Progenitor cell of endocrine pancreas (in vitro differentiated cells): ENCODE measurements around the gene RACK1. TPM values are rescaled to one million over a fixed set of nuclear protein-coding genes. Genes with fewer than 3 reads are reported as not detected.

Experiments used
- DNase-seq: peaks from one replicate; pipeline ENCODE4 v3.0.0; 2021; ENCODE audit warnings: low spot score; ENCODE audit not compliant: unreplicated experiment
- H3K27ac Mint-ChIP-seq: 2 replicates; pipeline ENCODE4 v1.8.0; 2021; ENCODE audit warnings: mild to moderate bottlenecking, moderate library complexity, mixed read lengths
- H3K27me3 Mint-ChIP-seq: 2 replicates; pipeline ENCODE4 v1.8.0; 2021; ENCODE audit warnings: mixed read lengths
- H3K36me3 Mint-ChIP-seq: 2 replicates; pipeline ENCODE4 v1.8.0; 2022; ENCODE audit warnings: mixed read lengths; ENCODE audit not compliant: insufficient read depth
- H3K4me1 Mint-ChIP-seq: 2 replicates; pipeline ENCODE4 v1.8.0; 2021; ENCODE audit warnings: low read depth, mixed read lengths
- H3K4me3 Mint-ChIP-seq: 2 replicates; pipeline ENCODE4 v1.8.0; 2021; ENCODE audit warnings: low read depth, mild to moderate bottlenecking, moderate library complexity, mixed read lengths
- H3K9me3 Mint-ChIP-seq: 2 replicates; pipeline ENCODE4 v1.8.0; 2021; ENCODE audit warnings: low read depth, mixed read lengths
- microRNA-seq: library from miRNA; unstranded; fragments of <30 nt; microRNA quantifications from one replicate; pipeline ENCODE4 v1.1.0, GENCODE V29; 2020; ENCODE audit warnings: borderline number of aligned reads; ENCODE audit not compliant: unreplicated experiment
- total RNA-seq: library from RNA; stranded (reverse); gene quantifications from 2 replicates; pipeline ENCODE4 v1.2.1, GENCODE V29; 2021
- TF ChIP-seq, protein P1 (sequence below): fragments of 200-600 bp; sonication (generic); IDR thresholded peaks from one replicate; pipeline ENCODE4 v1.5.0; 2021; ENCODE audit warnings: antibody characterized with exemption, mild to moderate bottlenecking; ENCODE audit not compliant: unreplicated experiment

The RACK1 gene
- total RNA-seq, 1 donor from 2014 or later, result 1,855 TPM

DNA sequence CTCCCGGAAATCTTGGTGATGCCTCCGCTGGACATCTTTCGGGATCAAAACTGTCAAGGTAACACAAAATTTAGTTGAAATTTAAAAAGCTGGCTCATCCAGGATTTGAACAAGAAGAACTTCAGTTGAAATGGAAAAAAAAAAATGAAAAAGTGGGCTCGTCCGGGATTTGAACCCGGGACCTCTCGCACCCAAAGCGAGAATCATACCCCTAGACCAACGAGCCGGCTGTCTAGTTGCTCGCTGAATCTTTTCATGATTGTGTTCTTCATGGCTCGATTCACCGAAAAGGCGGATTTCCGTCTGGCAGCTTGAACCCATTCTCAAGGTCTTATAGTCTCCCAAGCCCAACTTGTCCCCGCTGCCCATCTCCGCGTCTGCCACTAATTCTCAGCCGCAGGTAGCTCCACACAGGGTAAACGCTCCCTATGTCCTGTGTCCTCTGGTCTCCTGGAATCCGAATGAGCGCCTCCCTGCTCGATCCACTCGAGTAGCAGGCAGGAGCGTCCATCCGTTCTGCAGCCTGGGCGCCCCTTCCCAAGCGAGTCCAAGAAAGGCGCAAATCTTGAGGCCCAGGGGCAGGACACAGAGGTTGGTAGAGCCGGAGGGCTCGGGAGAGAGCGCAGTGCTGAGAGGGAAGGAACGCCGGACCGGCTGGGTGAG lies 54.9 kb downstream of the RACK1 start:
- peak; percentile 71 for DNase-seq
- TF ChIP-seq, protein P1, sequence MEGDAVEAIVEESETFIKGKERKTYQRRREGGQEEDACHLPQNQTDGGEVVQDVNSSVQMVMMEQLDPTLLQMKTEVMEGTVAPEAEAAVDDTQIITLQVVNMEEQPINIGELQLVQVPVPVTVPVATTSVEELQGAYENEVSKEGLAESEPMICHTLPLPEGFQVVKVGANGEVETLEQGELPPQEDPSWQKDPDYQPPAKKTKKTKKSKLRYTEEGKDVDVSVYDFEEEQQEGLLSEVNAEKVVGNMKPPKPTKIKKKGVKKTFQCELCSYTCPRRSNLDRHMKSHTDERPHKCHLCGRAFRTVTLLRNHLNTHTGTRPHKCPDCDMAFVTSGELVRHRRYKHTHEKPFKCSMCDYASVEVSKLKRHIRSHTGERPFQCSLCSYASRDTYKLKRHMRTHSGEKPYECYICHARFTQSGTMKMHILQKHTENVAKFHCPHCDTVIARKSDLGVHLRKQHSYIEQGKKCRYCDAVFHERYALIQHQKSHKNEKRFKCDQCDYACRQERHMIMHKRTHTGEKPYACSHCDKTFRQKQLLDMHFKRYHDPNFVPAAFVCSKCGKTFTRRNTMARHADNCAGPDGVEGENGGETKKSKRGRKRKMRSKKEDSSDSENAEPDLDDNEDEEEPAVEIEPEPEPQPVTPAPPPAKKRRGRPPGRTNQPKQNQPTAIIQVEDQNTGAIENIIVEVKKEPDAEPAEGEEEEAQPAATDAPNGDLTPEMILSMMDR, result no peak
- Mint-ChIP-seq H3K27ac (peak overlapping the region; percentile 99), H3K27me3 (peaks cover 15% of the 10 kb centered on the region), H3K9me3 (no peaks in the 10 kb centered on the region), H3K36me3 (peaks cover 1% of the 10 kb centered on the region), H3K4me3 (peak overlapping the region; percentile 87), H3K4me1 (peaks cover 9% of the 10 kb centered on the region)

DNA sequence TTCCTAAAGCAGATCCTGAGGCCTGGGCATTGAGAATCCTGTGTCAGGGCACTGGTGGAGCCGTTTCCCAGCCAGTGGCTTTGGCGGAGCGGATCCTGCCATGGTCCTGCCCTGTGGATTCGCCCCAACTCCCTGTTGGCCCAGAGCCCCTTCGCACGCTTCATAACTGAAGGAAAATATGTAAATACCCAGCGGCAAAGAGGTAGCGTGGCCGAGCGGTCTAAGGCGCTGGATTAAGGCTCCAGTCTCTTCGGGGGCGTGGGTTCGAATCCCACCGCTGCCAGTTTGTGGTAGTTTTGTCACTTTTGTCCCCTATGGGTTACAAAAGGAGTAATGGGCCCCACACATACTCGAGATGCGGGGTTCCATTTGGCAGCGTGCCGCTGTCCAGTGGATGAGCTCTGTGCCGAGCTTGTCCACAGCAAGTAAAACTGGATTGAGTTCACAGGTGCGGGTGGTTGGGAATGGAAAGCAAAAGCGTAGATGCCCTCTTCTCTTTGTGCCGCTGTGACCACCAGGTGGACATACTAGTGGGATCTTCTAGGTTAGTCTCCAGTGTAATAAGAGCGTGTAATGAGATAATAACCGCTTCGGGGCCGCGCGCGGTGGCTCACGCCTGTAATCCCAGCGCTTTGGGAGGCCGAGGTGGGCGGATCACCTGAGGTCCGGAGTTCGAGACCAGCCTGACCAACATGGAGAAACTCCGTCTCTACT lies 56.0 kb downstream of the RACK1 start:
- Mint-ChIP-seq H3K9me3 (peaks cover 3% of the 10 kb centered on the region), H3K27ac (peak overlapping the region; percentile 99), H3K27me3 (peaks cover 14% of the 10 kb centered on the region), H3K4me3 (peak overlapping the region; percentile 87), H3K4me1 (peaks cover 9% of the 10 kb centered on the region), H3K36me3 (peaks cover 1% of the 10 kb centered on the region)
- TF ChIP-seq, protein P1, result peak; percentile 39
- peak; percentile 53 for DNase-seq

- H3K4me3 Mint-ChIP-seq, result peak overlapping the region; percentile 87
- H3K4me1 Mint-ChIP-seq, result peaks cover 9% of the 10 kb centered on the region
- TF ChIP-seq, protein P1, result no peak
- H3K9me3 Mint-ChIP-seq, result peaks cover 4% of the 10 kb centered on the region
- peak overlapping the region; percentile 59 for H3K27ac Mint-ChIP-seq
- peaks cover 1% of the 10 kb centered on the region for H3K36me3 Mint-ChIP-seq
- peaks cover 15% of the 10 kb centered on the region for H3K27me3 Mint-ChIP-seq
- DNase-seq, result no peak
Measured at GRCh38 chr5:181186986-181187499, 56.7 kb downstream of the RACK1 start.

Small RNA genes within 50 kb of the gene (microRNA-seq; reads per million reads assigned to microRNA genes)
- not detected for gene MIR4638

Other genes with a start within 250 kb of the RACK1 start
- not detected in 2 replicates for gene BTNL9, start 203.6 kb downstream of the RACK1 start, total RNA-seq
- not detected in 2 replicates for gene OR2V1, start 112.7 kb downstream of the RACK1 start, total RNA-seq
- gene OR2V2, start 96.3 kb downstream of the RACK1 start, total RNA-seq, result not detected in 2 replicates
- not detected in 2 replicates for gene TRIM7, start 38.7 kb downstream of the RACK1 start, total RNA-seq
- 37.4 and 37.6 TPM in 2 replicates for gene TRIM41, start 20.6 kb downstream of the RACK1 start, total RNA-seq
- gene TRIM52, start 17.2 kb upstream of the RACK1 start, total RNA-seq, result 10.7 and 12.3 TPM in 2 replicates
- gene OR4F3, start 123.4 kb upstream of the RACK1 start, total RNA-seq, result not detected in 2 replicates